Measurements from ENCODE around the gene NKIRAS2. TPM values are rescaled to one million over a fixed set of nuclear protein-coding genes. Genes with fewer than 3 reads are reported as not detected.

The NKIRAS2 gene
- polyA plus RNA-seq, 1 donor from 2014 or later, result 60.2 TPM

GRCh38 chr17:42047343-42047742, 27.5 kb downstream of the NKIRAS2 start:
- no peak overlapping the region for H2AFZ ChIP-seq (ENCODE audit: low read depth, low read length)
- H3K4me2 ChIP-seq (ENCODE audit: low read length), result no peak overlapping the region
- H3K9me3 ChIP-seq (ENCODE audit: low read length), result no peaks in the 10 kb centered on the region
- no peaks in the 10 kb centered on the region for H4K20me1 ChIP-seq (ENCODE audit: insufficient read depth)
- no peak for TF ChIP-seq EZH2 (IDR thresholded peaks at IDR 0.05; ENCODE audit: borderline replicate concordance, insufficient read depth, low read length, poor library complexity, severe bottlenecking)
- TF ChIP-seq SMC3 (conservative IDR thresholded peaks at IDR 0.05; ENCODE audit: poor library complexity), result no peak
- no peak for TF ChIP-seq TAF1 (IDR thresholded peaks at IDR 0.05; ENCODE audit: low read depth)
- TF ChIP-seq CTCF (IDR thresholded peaks at IDR 0.05; ENCODE audit: poor library complexity, severe bottlenecking), result no peak
- no peak for TF ChIP-seq POLR2AphosphoS5 (IDR thresholded peaks at IDR 0.05)
- TF ChIP-seq REST (IDR thresholded peaks at IDR 0.05; ENCODE audit: borderline replicate concordance), result no peak
- no peak for TF ChIP-seq EP300 (conservative IDR thresholded peaks at IDR 0.05; ENCODE audit: poor library complexity, severe bottlenecking)
- H3K79me2 ChIP-seq (replicated peaks; ENCODE audit: insufficient read depth, low read length), result no peaks in the 10 kb centered on the region
- no peak overlapping the region for H3K4me3 ChIP-seq (ENCODE audit: low read length)
- no peak overlapping the region for H3K9ac ChIP-seq (ENCODE audit: low read length)
- H3K9me2 ChIP-seq (ENCODE audit: insufficient read depth, low read length), result no peaks in the 10 kb centered on the region
- no peak overlapping the region for H3K27ac ChIP-seq (ENCODE audit: low read length)
- peaks cover 4% of the 10 kb centered on the region for H3K27me3 ChIP-seq (ENCODE audit: insufficient read depth, low read depth, low read length)
- H3K36me3 ChIP-seq (ENCODE audit: insufficient read depth, low read length), result no peaks in the 10 kb centered on the region
- no peaks in the 10 kb centered on the region for H3F3A ChIP-seq (ENCODE audit: insufficient read depth, low read length, poor library complexity, severe bottlenecking)

GRCh38 chr17:42049834-42050392, 30.0 kb downstream of the NKIRAS2 start:
- H2AFZ ChIP-seq (ENCODE audit: low read depth, low read length), result peak overlapping the region; percentile 60
- TF ChIP-seq RAD21 (conservative IDR thresholded peaks at IDR 0.05) (no peak), CTCF (IDR thresholded peaks at IDR 0.05; ENCODE audit: poor library complexity, severe bottlenecking) (no peak), EZH2 (IDR thresholded peaks at IDR 0.05; ENCODE audit: borderline replicate concordance, insufficient read depth, low read length, poor library complexity, severe bottlenecking) (no peak)
- no peaks in the 10 kb centered on the region for H3K36me3 ChIP-seq (ENCODE audit: insufficient read depth, low read length)
- no peaks in the 10 kb centered on the region for H4K20me1 ChIP-seq (ENCODE audit: insufficient read depth)
- peak overlapping the region; percentile 71 for H3K9ac ChIP-seq (ENCODE audit: low read length)
- H3K27me3 ChIP-seq (ENCODE audit: insufficient read depth, low read depth, low read length), result peaks cover 7% of the 10 kb centered on the region
- H3F3A ChIP-seq (ENCODE audit: insufficient read depth, low read length, poor library complexity, severe bottlenecking), result no peaks in the 10 kb centered on the region
- peak overlapping the region; percentile 17 for H3K4me2 ChIP-seq (ENCODE audit: low read length)
- H3K9me2 ChIP-seq (ENCODE audit: insufficient read depth, low read length), result no peaks in the 10 kb centered on the region
- H3K79me2 ChIP-seq (replicated peaks; ENCODE audit: insufficient read depth, low read length), result no peaks in the 10 kb centered on the region
- no peaks in the 10 kb centered on the region for H3K9me3 ChIP-seq (ENCODE audit: low read length)
- H3K4me3 ChIP-seq (ENCODE audit: low read length), result peak overlapping the region; percentile 83
- no peak overlapping the region for H3K27ac ChIP-seq (ENCODE audit: low read length)

Data from neural cell (in vitro differentiated cells).